ENCODE data around the gene PHKB. TPM values are rescaled to one million over a fixed set of nuclear protein-coding genes. Genes with fewer than 3 reads are reported as not detected.

Gene PHKB
- total RNA-seq, 2 donors from 2014 or later, result 32.7 to 46.7 TPM

GRCh38 chr16:47693226-47693625 is 232.1 kb downstream of the PHKB start:
- H3K27me3 Mint-ChIP-seq, result no peaks in the 10 kb centered on the region
- H3K4me3 Mint-ChIP-seq, result no peak overlapping the region
- H3K27ac Mint-ChIP-seq, result no peak overlapping the region
- no peaks in the 10 kb centered on the region for H3K9me3 Mint-ChIP-seq
- ATAC-seq (no peak), DNase-seq (ENCODE audit: low spot score) (no peak)
- peaks cover 0 to 2% of the 10 kb centered on the region in 2 donors for H3K4me1 Mint-ChIP-seq (ENCODE audit: low read depth in 2 of 2)
- H3K36me3 Mint-ChIP-seq, result peaks cover 22% of the 10 kb centered on the region

GRCh38 chr16:47694543-47694942 is 233.4 kb downstream of the PHKB start:
- Mint-ChIP-seq H3K27me3 (no peaks in the 10 kb centered on the region), H3K4me1 (ENCODE audit: low read depth in 2 of 2) (peaks cover 0 to 2% of the 10 kb centered on the region in 2 donors), H3K9me3 (no peaks in the 10 kb centered on the region), H3K36me3 (peaks cover 27% of the 10 kb centered on the region), H3K4me3 (no peak overlapping the region), H3K27ac (no peak overlapping the region)
- ATAC-seq (no peak), DNase-seq (ENCODE audit: low spot score) (no peak)

GRCh38 chr16:47695756-47696155 is 234.6 kb downstream of the PHKB start:
- Mint-ChIP-seq H3K27ac (no peak overlapping the region), H3K36me3 (peaks cover 24% of the 10 kb centered on the region), H3K27me3 (no peaks in the 10 kb centered on the region), H3K4me3 (no peak overlapping the region), H3K4me1 (ENCODE audit: low read depth in 2 of 2) (peaks cover 0 to 2% of the 10 kb centered on the region in 2 donors), H3K9me3 (no peaks in the 10 kb centered on the region)
- no peak for ATAC-seq
- DNase-seq (ENCODE audit: low spot score), result no peak

GRCh38 chr16:47697826-47698225 is 236.7 kb downstream of the PHKB start:
- no peak for DNase-seq (ENCODE audit: low spot score)
- H3K27me3 Mint-ChIP-seq, result no peaks in the 10 kb centered on the region
- H3K9me3 Mint-ChIP-seq, result no peaks in the 10 kb centered on the region
- H3K4me1 Mint-ChIP-seq (ENCODE audit: low read depth in 2 of 2), result peaks cover 0 to 2% of the 10 kb centered on the region in 2 donors
- no peak overlapping the region for H3K4me3 Mint-ChIP-seq
- ATAC-seq, result no peak
- peaks cover 28% of the 10 kb centered on the region for H3K36me3 Mint-ChIP-seq
- H3K27ac Mint-ChIP-seq, result no peak overlapping the region

- Mint-ChIP-seq H3K27me3 (no peaks in the 10 kb centered on the region), H3K36me3 (peaks cover 28% of the 10 kb centered on the region), H3K9me3 (no peaks in the 10 kb centered on the region), H3K4me3 (no peak overlapping the region), H3K27ac (no peak overlapping the region), H3K4me1 (ENCODE audit: low read depth in 2 of 2) (peaks cover 0 to 2% of the 10 kb centered on the region in 2 donors)
- ATAC-seq (no peak), DNase-seq (ENCODE audit: low spot score) (no peak)
Observed at GRCh38 chr16:47699106-47699505, 238.0 kb downstream of the PHKB start.

GRCh38 chr16:47700857-47701587 is 239.9 kb downstream of the PHKB start:
- Mint-ChIP-seq H3K4me3 (no peak overlapping the region), H3K27me3 (no peaks in the 10 kb centered on the region), H3K27ac (no peak overlapping the region), H3K36me3 (peaks cover 28% of the 10 kb centered on the region), H3K4me1 (ENCODE audit: low read depth in 2 of 2) (peaks cover 0 to 2% of the 10 kb centered on the region in 2 donors), H3K9me3 (no peaks in the 10 kb centered on the region)
- ATAC-seq (no peak), DNase-seq (ENCODE audit: low spot score) (no peak)

GRCh38 chr16:47705266-47705665 is 244.1 kb downstream of the PHKB start:
- H3K27me3 Mint-ChIP-seq, result no peaks in the 10 kb centered on the region
- H3K4me1 Mint-ChIP-seq (ENCODE audit: low read depth in 2 of 2), result no peaks in the 10 kb centered on the region
- peaks cover 7% of the 10 kb centered on the region for H3K36me3 Mint-ChIP-seq
- H3K4me3 Mint-ChIP-seq, result no peak overlapping the region
- DNase-seq (ENCODE audit: low spot score) (no peak), ATAC-seq (peak in 1 of 2 donors; percentile 48)
- H3K27ac Mint-ChIP-seq, result no peak overlapping the region
- H3K9me3 Mint-ChIP-seq, result no peaks in the 10 kb centered on the region

- Mint-ChIP-seq H3K27ac (no peak overlapping the region), H3K9me3 (no peaks in the 10 kb centered on the region), H3K27me3 (no peaks in the 10 kb centered on the region), H3K36me3 (no peaks in the 10 kb centered on the region), H3K4me3 (no peak overlapping the region), H3K4me1 (ENCODE audit: low read depth in 2 of 2) (peaks cover 0 to 7% of the 10 kb centered on the region in 2 donors)
- DNase-seq (ENCODE audit: low spot score) (no peak), ATAC-seq (no peak)
Observed at GRCh38 chr16:47711809-47712208, 250.7 kb downstream of the PHKB start.

- ATAC-seq, result peak; percentile 47 to 56
Observed at GRCh38 chr16:47712276-47713224, 251.4 kb downstream of the PHKB start.

GRCh38 chr16:47713225-47713595 is 252.1 kb downstream of the PHKB start:
- Mint-ChIP-seq H3K27me3 (no peaks in the 10 kb centered on the region), H3K4me1 (ENCODE audit: low read depth in 2 of 2) (peaks cover 0 to 7% of the 10 kb centered on the region in 2 donors), H3K36me3 (no peaks in the 10 kb centered on the region), H3K27ac (no peak overlapping the region), H3K4me3 (no peak overlapping the region), H3K9me3 (no peaks in the 10 kb centered on the region)
- no peak for DNase-seq (ENCODE audit: low spot score)
- peak; percentile 55 to 72 for ATAC-seq

More at GRCh38 chr16:47712276-47713224, 251.4 kb downstream of the PHKB start:
- H3K27ac Mint-ChIP-seq, result no peak overlapping the region
- no peaks in the 10 kb centered on the region for H3K36me3 Mint-ChIP-seq
- H3K27me3 Mint-ChIP-seq, result no peaks in the 10 kb centered on the region
- H3K4me1 Mint-ChIP-seq (ENCODE audit: low read depth in 2 of 2), result peaks cover 0 to 7% of the 10 kb centered on the region in 2 donors
- no peaks in the 10 kb centered on the region for H3K9me3 Mint-ChIP-seq
- DNase-seq (ENCODE audit: low spot score), result no peak
- no peak overlapping the region for H3K4me3 Mint-ChIP-seq

GRCh38 chr16:47715442-47716083 is 254.4 kb downstream of the PHKB start:
- Mint-ChIP-seq H3K27ac (no peak overlapping the region), H3K4me1 (ENCODE audit: low read depth in 2 of 2) (peaks cover 0 to 7% of the 10 kb centered on the region in 2 donors), H3K36me3 (no peaks in the 10 kb centered on the region), H3K27me3 (no peaks in the 10 kb centered on the region), H3K9me3 (no peaks in the 10 kb centered on the region), H3K4me3 (no peak overlapping the region)
- DNase-seq (ENCODE audit: low spot score) (no peak), ATAC-seq (no peak)

- DNase-seq (ENCODE audit: low spot score), result no peak
Observed at GRCh38 chr16:47716571-47716970, 255.4 kb downstream of the PHKB start.

GRCh38 chr16:47719713-47720112 is 258.6 kb downstream of the PHKB start:
- Mint-ChIP-seq H3K27me3 (peaks cover 0 to 12% of the 10 kb centered on the region in 2 donors), H3K9me3 (no peaks in the 10 kb centered on the region), H3K36me3 (no peaks in the 10 kb centered on the region), H3K4me3 (no peak overlapping the region), H3K4me1 (ENCODE audit: low read depth in 2 of 2) (no peaks in the 10 kb centered on the region), H3K27ac (no peak overlapping the region)
- DNase-seq (ENCODE audit: low spot score) (no peak), ATAC-seq (no peak)

More at GRCh38 chr16:47716571-47716970, 255.4 kb downstream of the PHKB start:
- peaks cover 0 to 3% of the 10 kb centered on the region in 2 donors for H3K27me3 Mint-ChIP-seq
- no peak overlapping the region for H3K4me3 Mint-ChIP-seq
- no peaks in the 10 kb centered on the region for H3K9me3 Mint-ChIP-seq
- peaks cover 0 to 7% of the 10 kb centered on the region in 2 donors for H3K4me1 Mint-ChIP-seq (ENCODE audit: low read depth in 2 of 2)
- no peak for ATAC-seq
- H3K27ac Mint-ChIP-seq, result no peak overlapping the region
- no peaks in the 10 kb centered on the region for H3K36me3 Mint-ChIP-seq

All from natural killer cell treated with Interleukin-12 subunit alpha and Interleukin-12 subunit beta and Interleukin-15 and Interleukin-18, amount 100 ng/mL, for 72 hours (primary cell).